Parathyroid adenoma (tissue), 2 donors: ENCODE measurements around the gene EPHB2.

ENCODE experiments used
- H2AFZ ChIP-seq: fragments of 300-600 bp; sonication (generic); one replicate; pipeline ENCODE4 v1.7.0; 2017; ENCODE audit warnings: antibody characterized with exemption, mild to moderate bottlenecking
- H3K27ac ChIP-seq: fragments of 300-600 bp; sonication (generic); one replicate; pipeline ENCODE4 v1.7.0; 2017
- H3K27me3 ChIP-seq: fragments of 300-600 bp; sonication (generic); one replicate; pipeline ENCODE4 v1.7.0; 2017; ENCODE audit warnings: low read length; ENCODE audit not compliant: control insufficient read depth, insufficient read depth
- H3K36me3 ChIP-seq: fragments of 300-600 bp; sonication (generic); one replicate; pipeline ENCODE4 v1.7.0; 2017; ENCODE audit warnings: low read length; ENCODE audit not compliant: control insufficient read depth, insufficient read depth
- H3K4me1 ChIP-seq: fragments of 300-600 bp; sonication (generic); one replicate; pipeline ENCODE4 v1.7.0; 2017; ENCODE audit warnings: control low read depth
- H3K4me2 ChIP-seq: fragments of 300-600 bp; sonication (generic); one replicate; pipeline ENCODE4 v1.7.0; 2017; ENCODE audit warnings: low read length
- H3K4me3 ChIP-seq: fragments of 300-600 bp; sonication (generic); one replicate; pipeline ENCODE4 v1.7.0; 2017; ENCODE audit warnings: low read depth, low read length
- H3K79me2 ChIP-seq: fragments of 300-600 bp; sonication (generic); one replicate; pipeline ENCODE4 v1.7.0; 2017; ENCODE audit warnings: control low read depth
- H3K9ac ChIP-seq: fragments of 300-600 bp; sonication (generic); one replicate; pipeline ENCODE4 v1.7.0; 2017; ENCODE audit warnings: mild to moderate bottlenecking
- H3K9me3 ChIP-seq: fragments of 300-600 bp; sonication (generic); one replicate; pipeline ENCODE4 v1.7.0; 2017; ENCODE audit warnings: low read length; ENCODE audit not compliant: control insufficient read depth
- TF ChIP-seq, protein P1 (sequence below): fragments of 300-600 bp; sonication (generic); IDR thresholded peaks from one replicate; pipeline ENCODE4 v1.7.0; 2017; ENCODE audit warnings: antibody characterized with exemption, mild to moderate bottlenecking
- donor health status: primary hyperparathyroidism.

The EPHB2 gene

DNA sequence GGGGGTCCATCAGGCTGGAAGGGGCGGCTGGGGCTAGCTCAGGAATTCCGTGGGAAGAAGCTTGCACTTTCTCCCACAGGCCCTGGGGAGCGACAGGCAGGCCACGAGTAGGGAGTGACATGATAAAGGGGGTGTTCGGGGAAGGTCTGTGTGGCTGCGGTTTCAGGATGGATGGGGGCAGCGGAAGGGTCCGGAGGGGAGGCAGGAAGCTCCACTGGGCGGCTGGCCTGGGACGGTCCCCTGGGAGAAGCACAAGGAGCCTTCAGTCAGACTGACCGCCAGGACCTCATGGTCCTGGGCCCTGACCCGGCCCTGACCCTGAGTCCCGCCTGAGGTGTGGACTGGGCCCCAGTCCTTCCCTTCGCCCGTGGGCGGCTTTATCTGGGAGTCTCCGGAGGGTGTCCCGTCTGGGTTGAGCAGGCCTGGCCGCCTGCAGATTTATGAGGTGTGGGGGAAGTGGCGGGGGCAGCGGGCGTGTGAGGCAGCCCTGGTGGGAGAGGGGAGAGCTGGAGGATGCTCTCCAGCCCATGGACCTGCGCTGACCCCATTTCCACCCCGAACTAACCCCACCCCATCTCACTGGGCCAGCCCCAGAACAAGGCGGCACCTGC, 45.6 kb downstream of the EPHB2 start:
- no peaks in the 10 kb centered on the region for H3K27me3 ChIP-seq
- no peak overlapping the region for H3K27ac ChIP-seq
- H3K9ac ChIP-seq, result no peak overlapping the region
- peaks cover 5% of the 10 kb centered on the region for H3K4me1 ChIP-seq
- H3K4me3 ChIP-seq, result no peak overlapping the region
- TF ChIP-seq, protein P1, sequence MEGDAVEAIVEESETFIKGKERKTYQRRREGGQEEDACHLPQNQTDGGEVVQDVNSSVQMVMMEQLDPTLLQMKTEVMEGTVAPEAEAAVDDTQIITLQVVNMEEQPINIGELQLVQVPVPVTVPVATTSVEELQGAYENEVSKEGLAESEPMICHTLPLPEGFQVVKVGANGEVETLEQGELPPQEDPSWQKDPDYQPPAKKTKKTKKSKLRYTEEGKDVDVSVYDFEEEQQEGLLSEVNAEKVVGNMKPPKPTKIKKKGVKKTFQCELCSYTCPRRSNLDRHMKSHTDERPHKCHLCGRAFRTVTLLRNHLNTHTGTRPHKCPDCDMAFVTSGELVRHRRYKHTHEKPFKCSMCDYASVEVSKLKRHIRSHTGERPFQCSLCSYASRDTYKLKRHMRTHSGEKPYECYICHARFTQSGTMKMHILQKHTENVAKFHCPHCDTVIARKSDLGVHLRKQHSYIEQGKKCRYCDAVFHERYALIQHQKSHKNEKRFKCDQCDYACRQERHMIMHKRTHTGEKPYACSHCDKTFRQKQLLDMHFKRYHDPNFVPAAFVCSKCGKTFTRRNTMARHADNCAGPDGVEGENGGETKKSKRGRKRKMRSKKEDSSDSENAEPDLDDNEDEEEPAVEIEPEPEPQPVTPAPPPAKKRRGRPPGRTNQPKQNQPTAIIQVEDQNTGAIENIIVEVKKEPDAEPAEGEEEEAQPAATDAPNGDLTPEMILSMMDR, result no peak
- no peak overlapping the region for H2AFZ ChIP-seq
- H3K9me3 ChIP-seq, result no peaks in the 10 kb centered on the region
- no peaks in the 10 kb centered on the region for H3K79me2 ChIP-seq
- no peak overlapping the region for H3K4me2 ChIP-seq
- H3K36me3 ChIP-seq, result no peaks in the 10 kb centered on the region

- Histone ChIP-seq H3K4me1 (no peaks in the 10 kb centered on the region), H3K27me3 (no peaks in the 10 kb centered on the region), H3K4me2 (no peak overlapping the region), H3K27ac (no peak overlapping the region), H3K4me3 (no peak overlapping the region), H3K9me3 (no peaks in the 10 kb centered on the region), H3K36me3 (no peaks in the 10 kb centered on the region), H2AFZ (no peak overlapping the region), H3K9ac (no peak overlapping the region), H3K79me2 (no peaks in the 10 kb centered on the region)
- TF ChIP-seq, protein P1, result no peak
Measured at GRCh38 chr1:22760455-22760854, 49.8 kb downstream of the EPHB2 start.

GRCh38 chr1:22761101-22761500, 50.5 kb downstream of the EPHB2 start:
- TF ChIP-seq, protein P1, result no peak
- no peaks in the 10 kb centered on the region for H3K36me3 ChIP-seq
- no peak overlapping the region for H3K4me2 ChIP-seq
- no peaks in the 10 kb centered on the region for H3K79me2 ChIP-seq
- no peak overlapping the region for H3K9ac ChIP-seq
- H3K27ac ChIP-seq, result no peak overlapping the region
- no peaks in the 10 kb centered on the region for H3K27me3 ChIP-seq
- H2AFZ ChIP-seq, result no peak overlapping the region
- no peaks in the 10 kb centered on the region for H3K4me1 ChIP-seq
- no peaks in the 10 kb centered on the region for H3K9me3 ChIP-seq
- H3K4me3 ChIP-seq, result no peak overlapping the region

DNA sequence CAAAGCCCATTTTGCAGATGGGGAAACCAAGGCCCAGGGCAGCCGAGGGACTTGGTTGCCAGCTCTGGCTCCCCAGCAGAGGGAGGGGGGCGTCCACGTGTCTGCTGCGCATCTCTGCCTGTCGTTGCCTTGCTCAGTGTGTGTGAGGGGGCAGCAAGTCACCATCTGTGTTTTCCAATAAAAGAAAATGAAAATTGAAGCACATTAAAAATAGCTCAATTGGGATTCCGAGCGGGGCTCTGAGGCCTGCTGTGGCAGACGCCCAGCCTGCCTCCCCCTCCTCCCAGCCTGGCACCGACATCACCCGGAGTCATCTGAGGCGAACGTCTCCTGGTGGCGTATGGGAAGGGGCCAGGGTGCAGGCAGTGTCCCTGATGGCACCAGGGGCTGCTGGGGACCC, 51.2 kb downstream of the EPHB2 start:
- Histone ChIP-seq H3K9me3 (no peaks in the 10 kb centered on the region), H3K4me3 (no peak overlapping the region), H2AFZ (no peak overlapping the region), H3K27ac (no peak overlapping the region), H3K4me1 (no peaks in the 10 kb centered on the region), H3K27me3 (no peaks in the 10 kb centered on the region), H3K4me2 (no peak overlapping the region), H3K36me3 (no peaks in the 10 kb centered on the region), H3K79me2 (no peaks in the 10 kb centered on the region), H3K9ac (no peak overlapping the region)
- TF ChIP-seq, protein P1, result no peak

GRCh38 chr1:22763487-22764200, 53.0 kb downstream of the EPHB2 start:
- no peaks in the 10 kb centered on the region for H3K4me1 ChIP-seq
- H3K79me2 ChIP-seq, result no peaks in the 10 kb centered on the region
- no peak overlapping the region for H3K9ac ChIP-seq
- no peaks in the 10 kb centered on the region for H3K36me3 ChIP-seq
- TF ChIP-seq, protein P1, result no peak
- H3K9me3 ChIP-seq, result no peaks in the 10 kb centered on the region
- H3K27ac ChIP-seq, result no peak overlapping the region
- H3K27me3 ChIP-seq, result no peaks in the 10 kb centered on the region
- no peak overlapping the region for H2AFZ ChIP-seq
- no peak overlapping the region for H3K4me2 ChIP-seq
- H3K4me3 ChIP-seq, result no peak overlapping the region
